Peyer's patch (tissue), 4 donors: ENCODE data around the gene PPP1R16B.
"Not testable (repeated sequence)": the region's sequence is repeated elsewhere in the genome, so short reads cannot be mapped to it uniquely, and the experiment has no call there.

Experiments
- POLR2A ChIP-seq, 2 donors: fragments of 450-650 bp; IDR thresholded peaks; one replicate each; pipeline ENCODE4 v1.5.1; 2017; ENCODE audit warnings: antibody characterized with exemption in 2 of 2, mild to moderate bottlenecking in 2 of 2, moderate library complexity in 2 of 2
- TF ChIP-seq, protein P1 (sequence below), 6 experiments: fragments of 450-650 bp in 4 of 6; fragments of 200-600 bp in 2 of 6; sonication (generic) in 1 of 6; IDR thresholded peaks; one replicate each; pipeline ENCODE4 v1.5.1; 2017 to 2019; ENCODE audit warnings: antibody characterized with exemption in 6 of 6, mild to moderate bottlenecking in 3 of 6, moderate library complexity in 1 of 6

- TF ChIP-seq, protein P1, sequence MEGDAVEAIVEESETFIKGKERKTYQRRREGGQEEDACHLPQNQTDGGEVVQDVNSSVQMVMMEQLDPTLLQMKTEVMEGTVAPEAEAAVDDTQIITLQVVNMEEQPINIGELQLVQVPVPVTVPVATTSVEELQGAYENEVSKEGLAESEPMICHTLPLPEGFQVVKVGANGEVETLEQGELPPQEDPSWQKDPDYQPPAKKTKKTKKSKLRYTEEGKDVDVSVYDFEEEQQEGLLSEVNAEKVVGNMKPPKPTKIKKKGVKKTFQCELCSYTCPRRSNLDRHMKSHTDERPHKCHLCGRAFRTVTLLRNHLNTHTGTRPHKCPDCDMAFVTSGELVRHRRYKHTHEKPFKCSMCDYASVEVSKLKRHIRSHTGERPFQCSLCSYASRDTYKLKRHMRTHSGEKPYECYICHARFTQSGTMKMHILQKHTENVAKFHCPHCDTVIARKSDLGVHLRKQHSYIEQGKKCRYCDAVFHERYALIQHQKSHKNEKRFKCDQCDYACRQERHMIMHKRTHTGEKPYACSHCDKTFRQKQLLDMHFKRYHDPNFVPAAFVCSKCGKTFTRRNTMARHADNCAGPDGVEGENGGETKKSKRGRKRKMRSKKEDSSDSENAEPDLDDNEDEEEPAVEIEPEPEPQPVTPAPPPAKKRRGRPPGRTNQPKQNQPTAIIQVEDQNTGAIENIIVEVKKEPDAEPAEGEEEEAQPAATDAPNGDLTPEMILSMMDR (IDR thresholded peaks at IDR 0.05), result not testable (repeated sequence)
- not testable (repeated sequence) for TF ChIP-seq POLR2A (IDR thresholded peaks at IDR 0.05)
These were observed 154.7 kb downstream of the PPP1R16B start for GRCh38 chr20:38960187-38960687.
